Karpas-422 (cell line): ENCODE results near the gene COL1A1. TPM values are rescaled to one million over a fixed set of nuclear protein-coding genes. Genes with fewer than 3 reads are reported as not detected.

Experiments
- DNase-seq: peaks from one replicate; pipeline ENCODE4 v3.0.0-alpha.2; 2015
- H2AFZ ChIP-seq: fragments of 200-600 bp; sonication (generic); 2 replicates; pipeline ENCODE4 v1.6.1; 2014; ENCODE audit warnings: antibody characterized with exemption, low read length, mixed read lengths
- H3K27ac ChIP-seq: fragments of 200-600 bp; sonication (generic); 2 replicates; pipeline ENCODE4 v1.5.1; 2014; ENCODE audit warnings: mild to moderate bottlenecking, low read length, moderate library complexity
- H3K27me3 ChIP-seq: fragments of 200-600 bp; sonication (generic); 2 replicates; pipeline ENCODE4 v1.6.1; 2014; ENCODE audit warnings: low read length, mixed read lengths
- H3K36me3 ChIP-seq: fragments of 200-600 bp; sonication (generic); 2 replicates; pipeline ENCODE4 v1.6.1; 2014; ENCODE audit warnings: low read length, mixed read lengths; ENCODE audit not compliant: insufficient read depth
- H3K4me1 ChIP-seq: fragments of 200-600 bp; sonication (generic); 2 replicates; pipeline ENCODE4 v1.6.1; 2014; ENCODE audit warnings: mild to moderate bottlenecking, low read length, mixed read lengths
- H3K4me2 ChIP-seq: fragments of 200-600 bp; sonication (generic); 2 replicates; pipeline ENCODE4 v1.6.1; 2014; ENCODE audit warnings: low read length, low read depth, mild to moderate bottlenecking; ENCODE audit not compliant: poor library complexity, severe bottlenecking
- H3K4me3 ChIP-seq: fragments of 200-600 bp; sonication (generic); 2 replicates; pipeline ENCODE4 v1.5.1; 2014; ENCODE audit warnings: mild to moderate bottlenecking, antibody characterized with exemption, low read length, mixed read lengths
- H3K79me2 ChIP-seq: fragments of 200-600 bp; sonication (generic); 2 replicates; pipeline ENCODE4 v1.6.1; 2014; ENCODE audit warnings: mild to moderate bottlenecking, low read length, mixed read lengths
- H3K9ac ChIP-seq: fragments of 200-600 bp; sonication (generic); 2 replicates; pipeline ENCODE4 v1.6.0; 2014; ENCODE audit warnings: low read length
- H3K9me2 ChIP-seq: fragments of 200-600 bp; sonication (generic), shearing (Covaris generic); replicated peaks from 2 replicates; pipeline ENCODE4 v1.6.0; 2014; ENCODE audit warnings: mild to moderate bottlenecking, low read length, moderate library complexity; ENCODE audit not compliant: insufficient read depth
- H3K9me3 ChIP-seq: fragments of 300-700, 200-600 bp; sonication (generic); 2 replicates; pipeline ENCODE4 v1.6.1; 2014; ENCODE audit warnings: low read length, mixed read lengths
- H4K20me1 ChIP-seq: fragments of 200-600 bp; sonication (generic); 2 replicates; pipeline ENCODE4 v1.6.1; 2014; ENCODE audit warnings: mild to moderate bottlenecking, antibody characterized with exemption, low read length, low read depth; ENCODE audit not compliant: insufficient read depth
- total RNA-seq: library from RNA; depleted of rRNA; stranded (reverse); fragments of >200 nt; shearing (Covaris generic); gene quantifications from 2 replicates; pipeline ENCODE4 v1.2.3, GENCODE V29; 2014; ENCODE audit warnings: low replicate concordance

COL1A1 gene
- total RNA-seq, 1 experiment from 2014 or later: not detected

- no peak overlapping the region for H3K9ac ChIP-seq
- no peaks in the 10 kb centered on the region for H3K9me3 ChIP-seq
- H3K27ac ChIP-seq: no peak overlapping the region
- H3K9me2 ChIP-seq: no peaks in the 10 kb centered on the region
- H3K79me2 ChIP-seq: no peaks in the 10 kb centered on the region
- no peak overlapping the region for H3K4me2 ChIP-seq
- H4K20me1 ChIP-seq: no peaks in the 10 kb centered on the region
- no peaks in the 10 kb centered on the region for H3K36me3 ChIP-seq
- peaks cover 17% of the 10 kb centered on the region for H3K4me1 ChIP-seq
- no peak overlapping the region for H3K4me3 ChIP-seq
- H3K27me3 ChIP-seq: no peaks in the 10 kb centered on the region
- H2AFZ ChIP-seq: no peak overlapping the region
- DNase-seq: no peak
These were observed 43.5 kb downstream of the COL1A1 start for GRCh38 chr17:50157891-50158290.

DNA sequence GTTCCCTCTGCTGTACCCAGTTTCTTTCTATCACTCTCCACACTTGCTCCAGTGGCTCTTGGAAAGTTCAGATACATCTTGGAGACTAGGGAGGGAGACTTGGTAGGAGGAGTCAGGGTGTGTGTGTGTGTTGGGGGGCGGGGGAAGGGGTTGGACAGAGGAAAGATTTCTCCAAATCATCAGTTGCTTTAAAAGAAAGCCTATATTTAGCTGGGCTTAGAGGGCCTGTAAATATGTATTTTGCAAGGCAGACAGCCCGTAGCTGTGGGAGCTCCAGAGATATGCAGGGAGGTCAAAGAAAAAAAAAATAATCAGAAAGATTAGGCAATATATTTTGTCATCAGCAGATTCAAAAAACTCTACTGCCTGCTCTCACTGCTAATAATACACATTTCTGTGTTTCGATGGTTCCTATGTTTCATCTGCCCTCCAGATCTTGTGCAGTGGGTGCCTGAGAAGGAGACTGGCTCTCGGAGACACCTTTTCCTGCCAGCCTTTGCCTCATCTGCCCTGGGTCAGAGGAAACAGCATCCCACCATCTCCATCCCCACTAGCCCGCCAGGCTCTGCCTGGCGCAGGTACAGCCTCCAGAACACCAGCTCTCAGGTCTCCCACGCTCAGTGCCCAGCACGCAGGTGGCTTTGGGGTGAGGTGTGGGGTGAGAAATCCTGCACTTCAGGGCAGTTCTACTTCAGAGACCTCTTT lies 46.2 kb downstream of the COL1A1 start:
- Histone ChIP-seq H3K4me1 (peaks cover 22% of the 10 kb centered on the region), H3K4me3 (no peak overlapping the region), H4K20me1 (no peaks in the 10 kb centered on the region), H3K27ac (no peak overlapping the region), H2AFZ (no peak overlapping the region), H3K79me2 (peaks cover 9% of the 10 kb centered on the region), H3K4me2 (no peak overlapping the region), H3K36me3 (no peaks in the 10 kb centered on the region), H3K9me2 (no peaks in the 10 kb centered on the region), H3K9ac (no peak overlapping the region), H3K27me3 (no peaks in the 10 kb centered on the region), H3K9me3 (no peaks in the 10 kb centered on the region)
- no peak for DNase-seq

DNA sequence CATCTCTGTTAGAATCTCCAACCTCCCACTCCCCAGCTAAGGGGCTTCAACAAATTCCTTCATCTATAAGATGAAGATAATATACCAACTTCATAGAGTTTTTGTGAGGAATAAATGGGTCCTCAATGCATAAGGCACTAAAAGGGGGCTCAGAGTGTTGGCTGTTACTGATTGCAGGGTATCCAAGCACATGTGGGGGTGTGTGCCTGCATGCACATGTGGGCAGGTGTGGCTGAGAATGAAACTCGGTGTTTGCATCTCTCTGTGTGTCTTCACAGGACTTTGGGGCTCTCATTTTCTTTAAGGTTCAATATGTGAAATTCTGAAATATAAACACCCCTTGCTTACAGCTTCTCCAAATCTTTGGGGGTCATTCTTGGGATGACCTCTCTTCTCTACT lies 46.8 kb downstream of the COL1A1 start:
- Histone ChIP-seq H3K9me2 (no peaks in the 10 kb centered on the region), H3K9me3 (no peaks in the 10 kb centered on the region), H4K20me1 (no peaks in the 10 kb centered on the region), H3K4me3 (no peak overlapping the region), H3K27ac (no peak overlapping the region), H3K79me2 (peaks cover 15% of the 10 kb centered on the region), H2AFZ (no peak overlapping the region), H3K27me3 (no peaks in the 10 kb centered on the region), H3K4me2 (no peak overlapping the region), H3K36me3 (no peaks in the 10 kb centered on the region), H3K4me1 (peaks cover 22% of the 10 kb centered on the region), H3K9ac (no peak overlapping the region)
- no peak for DNase-seq

DNA sequence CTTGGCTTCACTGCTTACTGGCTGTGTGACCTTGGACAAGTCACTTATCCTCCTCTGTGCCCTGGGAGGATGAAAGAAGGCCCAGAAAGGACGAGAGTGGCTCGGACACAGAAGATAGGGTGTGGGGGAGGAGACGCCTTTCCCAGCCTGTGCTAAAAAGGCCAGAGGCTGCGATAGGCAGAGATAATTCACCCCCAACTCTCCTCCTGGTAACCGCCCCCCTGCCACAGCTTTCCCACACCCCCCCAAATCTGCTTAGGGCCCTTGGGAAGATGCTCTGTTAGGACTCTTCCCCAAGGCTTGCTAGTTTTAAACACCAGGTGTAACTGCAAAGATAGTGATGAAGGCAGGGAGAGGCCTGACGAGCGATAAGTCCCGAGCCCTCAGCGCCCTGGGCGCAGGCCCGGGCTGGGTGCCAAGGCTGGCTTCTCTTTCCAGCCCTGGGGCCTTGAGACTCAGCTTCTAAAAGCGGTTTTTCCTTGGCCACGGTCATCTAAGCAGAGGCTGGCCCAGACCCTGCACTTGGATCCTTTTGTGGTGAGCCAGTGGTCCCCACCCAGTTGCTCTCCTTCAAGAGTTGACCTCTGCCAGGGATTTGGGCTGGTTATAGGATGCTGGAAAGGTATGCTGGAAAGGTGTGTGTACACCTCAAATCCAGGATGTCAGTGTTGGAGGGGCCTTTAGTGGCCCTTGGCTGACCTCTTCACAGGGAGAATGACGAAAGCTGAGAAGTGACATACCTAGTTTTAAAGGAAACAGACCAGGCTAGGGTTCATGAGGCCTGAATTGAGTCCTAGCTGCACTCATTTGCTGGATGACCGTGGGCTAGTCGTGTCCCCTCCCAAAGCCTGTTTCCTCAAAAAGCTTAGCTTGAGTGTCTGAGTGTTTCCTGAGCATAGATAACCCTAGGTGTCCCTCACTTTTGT lies 47.5 kb downstream of the COL1A1 start:
- H3K9ac ChIP-seq: no peak overlapping the region

GRCh38 chr17:50152736-50153135 lies 48.7 kb downstream of the COL1A1 start:
- Histone ChIP-seq H3K9ac (peak overlapping the region; percentile 98; the same call in 1 of the 2 replicates), H3K4me2 (peak overlapping the region; percentile 98)

More for the DNA sequence above, 47.5 kb downstream of the COL1A1 start:
- Histone ChIP-seq H4K20me1 (no peaks in the 10 kb centered on the region), H3K9me2 (no peaks in the 10 kb centered on the region), H3K27me3 (no peaks in the 10 kb centered on the region), H3K36me3 (no peaks in the 10 kb centered on the region), H3K79me2 (peaks cover 21% of the 10 kb centered on the region), H2AFZ (no peak overlapping the region), H3K4me2 (no peak overlapping the region), H3K4me3 (no peak overlapping the region), H3K4me1 (peaks cover 22% of the 10 kb centered on the region), H3K9me3 (no peaks in the 10 kb centered on the region), H3K27ac (no peak overlapping the region)
- no peak for DNase-seq

GRCh38 chr17:50151937-50152547 lies 49.4 kb downstream of the COL1A1 start:
- H3K9me2 ChIP-seq: no peaks in the 10 kb centered on the region
- H3K4me2 ChIP-seq: peak overlapping the region; percentile 98
- H3K36me3 ChIP-seq: no peaks in the 10 kb centered on the region
- H4K20me1 ChIP-seq: peaks cover 8% of the 10 kb centered on the region; the same call in 1 of the 2 replicates
- peak overlapping the region; percentile 95 for H3K4me3 ChIP-seq
- DNase-seq: peak; percentile 85
- peak overlapping the region; percentile 9; the same call in 1 of the 2 replicates for H2AFZ ChIP-seq
- H3K27ac ChIP-seq: no peak overlapping the region
- no peaks in the 10 kb centered on the region for H3K9me3 ChIP-seq
- no peaks in the 10 kb centered on the region for H3K27me3 ChIP-seq
- H3K9ac ChIP-seq: peak overlapping the region; percentile 98
- peaks cover 37% of the 10 kb centered on the region for H3K4me1 ChIP-seq
- H3K79me2 ChIP-seq: peaks cover 39% of the 10 kb centered on the region

More at GRCh38 chr17:50152736-50153135, 48.7 kb downstream of the COL1A1 start:
- Histone ChIP-seq H3K4me3 (peak overlapping the region; percentile 95), H3K79me2 (peaks cover 32% of the 10 kb centered on the region), H3K9me2 (no peaks in the 10 kb centered on the region), H3K9me3 (no peaks in the 10 kb centered on the region), H3K36me3 (no peaks in the 10 kb centered on the region), H2AFZ (no peak overlapping the region), H3K27me3 (no peaks in the 10 kb centered on the region), H3K4me1 (peaks cover 30% of the 10 kb centered on the region), H4K20me1 (0 out of 2 replicates have a peak, but pooled peaks cover 1% of the 10 kb centered on the region), H3K27ac (no peak overlapping the region)
- DNase-seq: no peak

GRCh38 chr17:50151041-50151936 lies 50.1 kb downstream of the COL1A1 start:
- peak overlapping the region; percentile 98 for H3K9ac ChIP-seq
- H4K20me1 ChIP-seq: peaks cover 15% of the 10 kb centered on the region; the same call in 1 of the 2 replicates
- peaks cover 46% of the 10 kb centered on the region for H3K79me2 ChIP-seq
- H3K4me2 ChIP-seq: peak overlapping the region; percentile 98
- no peaks in the 10 kb centered on the region for H3K9me3 ChIP-seq
- DNase-seq: peak; percentile 96
- H3K27ac ChIP-seq: peak overlapping the region; percentile 97
- H3K27me3 ChIP-seq: no peaks in the 10 kb centered on the region
- peaks cover 44% of the 10 kb centered on the region for H3K4me1 ChIP-seq
- H3K4me3 ChIP-seq: peak overlapping the region; percentile 95
- H3K36me3 ChIP-seq: no peaks in the 10 kb centered on the region
- H3K9me2 ChIP-seq: no peaks in the 10 kb centered on the region
- H2AFZ ChIP-seq: peak overlapping the region; percentile 48; the same call in 1 of the 2 replicates
